Fibroblast of peridontal ligament (primary cell): ENCODE measurements around the gene KRT76.

Experiments
- DNase-seq: peaks from one replicate; pipeline ENCODE4 v3.0.0-alpha.2; 2010; ENCODE audit errors: extremely low read depth

KRT76 gene

DNA sequence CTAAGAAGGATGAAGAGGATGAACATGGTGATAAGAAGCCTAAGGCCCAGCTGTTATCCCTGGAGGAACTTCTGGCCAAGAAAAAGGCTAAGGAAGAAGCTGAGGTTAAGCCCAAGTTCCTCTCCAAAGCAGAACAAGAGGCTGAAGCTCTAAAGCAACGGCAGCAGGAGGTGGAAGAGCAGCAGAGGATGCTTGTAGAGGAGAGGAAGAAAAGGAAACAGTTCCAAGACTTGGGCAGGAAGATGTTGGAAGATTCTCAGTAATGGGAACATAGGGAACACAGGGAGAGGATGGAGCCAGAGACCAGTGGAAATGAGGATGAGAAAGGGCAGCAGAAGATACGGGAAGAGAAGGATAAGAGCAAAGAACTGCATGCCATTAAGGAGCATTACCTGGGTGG lies 46.4 kb downstream of the KRT76 start:
- no peak for DNase-seq

DNA sequence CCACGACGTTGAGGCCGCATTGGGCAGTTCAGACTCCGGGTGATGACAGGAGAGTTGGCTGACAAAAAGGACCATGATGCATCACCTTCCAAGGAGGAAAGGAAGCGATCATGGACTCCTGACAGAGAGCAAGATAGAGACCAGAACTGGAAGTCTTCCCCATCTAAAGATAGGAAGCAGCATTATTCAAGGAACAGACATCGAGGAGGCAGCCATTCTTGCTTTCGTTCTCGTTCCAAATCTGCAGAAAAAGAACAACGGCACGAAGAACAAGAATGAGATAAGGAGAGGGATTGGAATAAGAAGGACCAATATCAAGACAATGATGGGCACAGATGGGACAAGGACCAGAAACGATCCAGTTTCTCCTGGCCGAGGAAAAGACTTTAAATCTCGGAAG lies 46.8 kb downstream of the KRT76 start:
- no peak for DNase-seq

DNA sequence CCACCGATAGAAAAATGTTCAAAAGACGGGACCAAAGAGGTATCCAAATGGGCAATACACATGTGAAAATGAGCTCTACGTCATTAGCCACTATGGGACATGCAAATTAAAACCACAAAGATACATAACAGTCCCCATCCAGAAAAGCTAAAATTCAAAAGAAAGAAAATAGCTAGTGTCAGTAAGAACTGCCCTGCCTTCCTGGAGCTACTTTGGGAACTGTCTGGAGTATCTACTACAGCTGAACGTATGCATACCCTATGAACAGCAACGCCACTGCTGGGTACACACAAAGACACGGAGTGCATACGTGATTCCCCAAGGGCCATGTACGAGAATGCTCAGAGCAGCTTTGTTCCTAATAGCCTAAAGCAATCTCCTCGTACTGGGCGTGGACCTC lies 48.0 kb downstream of the KRT76 start:
- no peak for DNase-seq

DNA sequence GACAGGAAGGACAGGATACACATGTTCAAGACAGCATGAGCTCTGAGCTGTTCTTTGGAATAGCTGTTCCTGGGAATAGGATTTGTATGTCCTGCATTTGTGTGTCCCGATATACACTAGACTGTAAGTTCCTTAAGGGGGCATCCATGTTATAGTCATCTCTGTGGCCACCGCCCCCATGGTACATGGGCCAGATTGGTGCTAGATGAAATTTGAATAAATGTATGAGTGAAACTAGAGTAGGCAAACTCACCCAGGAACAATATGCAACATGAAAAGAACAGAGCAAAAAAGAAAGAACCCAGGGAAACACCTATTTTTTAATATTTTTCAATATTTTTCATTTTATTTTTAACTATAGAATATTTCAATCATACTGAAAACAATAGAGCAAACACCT lies 48.8 kb downstream of the KRT76 start:
- DNase-seq = no peak

DNA sequence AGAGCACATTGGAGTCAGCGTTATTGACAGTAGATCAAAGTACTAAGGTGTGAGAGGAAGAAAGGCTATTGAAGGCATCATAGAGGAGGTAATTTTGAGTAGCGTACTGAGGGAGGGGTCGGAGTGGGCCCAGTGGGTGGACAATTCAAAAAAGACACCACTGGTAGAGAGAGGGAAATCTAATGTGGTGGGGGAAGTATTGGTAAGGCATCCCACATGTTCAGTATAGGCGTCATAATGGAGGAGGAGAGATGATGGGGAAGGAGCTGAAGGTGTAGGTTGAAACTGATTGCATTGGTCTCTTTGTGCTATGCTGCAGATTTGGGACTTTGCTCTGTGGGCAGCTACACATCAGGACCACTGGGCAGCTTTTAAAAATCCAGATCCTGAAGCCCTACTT lies 50.1 kb downstream of the KRT76 start:
- no peak for DNase-seq

DNA sequence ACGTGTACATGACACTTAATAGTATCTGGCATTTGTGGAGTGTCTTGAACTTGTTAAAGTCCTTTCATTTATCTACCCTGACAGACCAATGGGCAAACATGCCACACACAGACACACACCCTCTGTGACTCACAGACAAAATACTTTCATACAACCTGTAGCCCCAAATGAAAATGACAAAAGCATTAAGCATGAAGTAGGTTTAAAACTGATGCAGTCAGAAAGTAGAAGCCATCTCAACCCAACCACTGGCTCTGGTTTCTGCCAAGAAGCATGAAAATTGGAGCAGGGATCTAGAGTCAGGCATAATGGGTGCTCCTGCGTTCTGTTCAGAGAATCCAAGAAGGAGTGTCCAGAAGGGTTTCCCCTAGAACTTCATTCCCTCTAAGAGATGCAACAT lies 50.7 kb downstream of the KRT76 start:
- no peak for DNase-seq

DNA sequence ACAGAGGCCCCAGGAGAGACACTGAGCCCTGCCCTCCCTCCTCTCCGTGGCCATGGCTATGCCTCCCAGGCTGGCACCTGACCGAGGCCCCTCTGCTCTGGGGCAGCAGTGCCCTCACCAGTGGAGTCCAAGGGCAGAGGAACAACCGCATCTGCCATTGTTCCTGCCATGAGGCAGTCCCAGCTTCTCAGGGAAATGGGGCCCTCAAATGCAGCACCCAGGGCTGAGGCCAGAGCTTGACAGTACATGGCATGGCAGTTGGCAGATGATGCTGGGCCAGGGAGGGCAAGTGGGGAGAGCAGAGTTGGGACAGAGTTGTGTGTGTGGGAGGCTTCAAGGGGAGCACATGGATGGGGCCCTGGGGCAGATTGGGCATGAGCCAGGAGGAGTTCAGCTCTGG lies 52.8 kb downstream of the KRT76 start:
- DNase-seq = no peak

DNA sequence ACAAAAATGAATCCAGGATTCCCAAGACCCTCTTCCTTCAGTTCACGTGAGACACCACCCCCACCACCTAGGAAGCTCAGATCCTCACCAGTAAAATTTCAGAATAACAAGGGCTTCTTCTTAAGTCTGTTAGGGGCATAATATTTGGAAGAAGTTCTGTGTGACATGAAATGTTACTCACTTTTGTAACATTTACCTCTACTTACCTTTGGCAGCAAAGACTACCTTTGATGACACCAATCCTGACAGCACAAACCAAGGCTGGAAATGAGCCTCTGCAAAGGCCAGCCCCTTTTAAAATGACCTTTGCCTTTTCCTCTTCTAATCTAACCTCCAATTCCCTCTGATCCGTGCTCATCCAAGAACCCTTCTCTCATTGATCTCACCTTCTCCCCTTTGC lies 54.5 kb downstream of the KRT76 start:
- no peak for DNase-seq

DNA sequence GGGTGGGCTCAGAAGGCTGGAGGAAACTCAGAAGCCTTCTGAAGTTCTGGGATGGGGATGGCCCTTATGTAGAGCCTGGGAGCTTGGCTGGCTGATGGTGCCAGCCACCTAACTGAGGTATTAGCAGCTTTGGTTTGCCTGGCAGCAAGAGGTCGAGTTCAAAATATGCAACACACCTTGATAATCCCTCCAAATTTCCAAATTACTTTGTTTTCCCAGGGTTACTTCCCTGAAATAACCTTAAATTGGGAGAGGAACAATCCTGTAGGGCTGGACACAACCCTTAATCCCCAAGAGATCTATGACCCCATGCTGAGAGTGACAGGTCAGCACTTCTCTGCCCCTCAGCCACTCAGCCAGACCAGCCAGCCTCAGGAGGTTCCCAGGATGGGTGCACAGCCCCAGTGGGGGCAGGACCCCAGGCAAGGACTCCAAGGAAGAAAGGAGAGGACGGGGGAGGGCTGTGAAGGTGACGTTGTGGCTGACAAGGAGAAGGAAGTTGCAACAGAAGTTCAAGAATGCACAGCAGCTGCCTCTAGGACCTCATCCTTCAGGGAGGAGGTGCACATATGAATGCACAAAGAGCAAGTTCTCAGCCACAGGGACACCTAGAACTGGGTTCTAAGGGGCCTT lies 55.2 kb downstream of the KRT76 start:
- DNase-seq = no peak

DNA sequence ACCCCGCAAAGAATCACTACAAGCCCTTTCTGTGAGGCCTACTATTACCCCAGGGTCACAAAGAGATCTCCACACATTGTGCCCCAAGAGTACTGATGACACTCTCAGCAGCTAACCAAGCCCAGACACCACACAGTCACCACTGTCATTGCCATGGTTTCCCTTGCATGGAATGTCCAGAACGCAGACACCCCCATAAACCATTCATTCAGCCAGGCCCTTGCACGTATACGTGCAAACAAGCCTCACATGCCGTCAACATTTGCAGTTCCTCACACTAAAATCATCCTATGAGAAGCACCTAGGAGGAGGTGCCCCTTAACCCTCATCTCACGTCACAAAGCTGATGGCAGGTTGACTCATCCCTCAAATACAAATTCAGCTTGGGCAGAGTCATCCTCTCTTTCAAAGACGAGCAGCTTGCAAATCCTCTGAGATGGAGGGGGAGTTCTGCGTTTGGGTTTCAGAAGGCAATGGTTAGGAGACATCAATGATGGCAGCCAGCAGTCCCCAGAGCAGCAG lies 56.7 kb downstream of the KRT76 start:
- no peak for DNase-seq
